ENCODE results near the gene ASB12.

Gene ASB12

DNA sequence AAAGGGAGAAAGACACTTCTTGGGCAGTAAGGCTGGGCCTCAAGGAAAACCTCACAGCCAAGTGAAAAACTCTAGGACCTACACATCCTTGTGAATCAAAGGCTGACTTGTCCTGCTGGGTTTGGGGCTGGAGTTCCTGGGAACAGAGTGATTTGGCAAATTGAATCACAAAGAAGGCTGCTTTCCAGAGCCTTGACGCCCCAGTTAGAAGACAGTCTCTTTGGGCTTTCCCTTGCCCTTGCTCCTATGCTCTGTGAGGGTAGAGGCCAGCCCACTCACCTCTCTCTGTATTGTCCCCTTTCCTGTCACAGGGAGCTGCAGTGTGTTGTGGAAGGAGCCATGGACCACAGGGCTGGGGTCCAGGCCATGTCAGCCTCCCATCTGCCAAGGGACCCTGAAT is 34.5 kb downstream of the ASB12 start:
- Mint-ChIP-seq H3K4me1 (ENCODE audit: low read depth) (peaks cover 4% of the 10 kb centered on the region), H3K36me3 (ENCODE audit: low read depth) (peaks cover 21% of the 10 kb centered on the region), H3K4me3 (no peak overlapping the region), H3K27me3 (peaks cover 7% of the 10 kb centered on the region), H3K9me3 (no peaks in the 10 kb centered on the region), H3K27ac (no peak overlapping the region)
- DNase-seq, result no peak

DNA sequence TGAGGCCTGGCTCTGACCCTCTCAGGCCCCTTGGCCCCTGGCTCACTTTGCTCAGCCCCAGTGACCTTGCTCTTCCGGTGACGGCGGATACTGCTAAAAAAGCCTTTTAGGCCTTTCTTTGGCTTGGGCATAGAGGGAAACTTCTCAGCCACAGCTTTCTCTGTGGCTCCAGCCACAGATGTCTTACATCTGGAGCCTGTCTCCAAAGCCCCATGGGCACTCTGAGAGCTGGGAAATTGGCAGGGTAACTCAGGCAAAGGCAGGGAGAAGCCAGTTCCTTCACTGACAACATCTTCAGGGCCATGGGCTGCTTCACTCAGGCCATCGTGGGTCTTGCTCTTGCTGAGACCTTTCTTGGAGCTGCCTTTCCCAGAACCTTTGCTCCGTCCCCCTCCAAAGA is 37.7 kb downstream of the ASB12 start:
- no peak overlapping the region for H3K27ac Mint-ChIP-seq
- no peak overlapping the region for H3K4me3 Mint-ChIP-seq
- H3K9me3 Mint-ChIP-seq, result no peaks in the 10 kb centered on the region
- no peaks in the 10 kb centered on the region for H3K4me1 Mint-ChIP-seq (ENCODE audit: low read depth)
- no peaks in the 10 kb centered on the region for H3K27me3 Mint-ChIP-seq
- H3K36me3 Mint-ChIP-seq (ENCODE audit: low read depth), result peaks cover 31% of the 10 kb centered on the region
- DNase-seq, result no peak

DNA sequence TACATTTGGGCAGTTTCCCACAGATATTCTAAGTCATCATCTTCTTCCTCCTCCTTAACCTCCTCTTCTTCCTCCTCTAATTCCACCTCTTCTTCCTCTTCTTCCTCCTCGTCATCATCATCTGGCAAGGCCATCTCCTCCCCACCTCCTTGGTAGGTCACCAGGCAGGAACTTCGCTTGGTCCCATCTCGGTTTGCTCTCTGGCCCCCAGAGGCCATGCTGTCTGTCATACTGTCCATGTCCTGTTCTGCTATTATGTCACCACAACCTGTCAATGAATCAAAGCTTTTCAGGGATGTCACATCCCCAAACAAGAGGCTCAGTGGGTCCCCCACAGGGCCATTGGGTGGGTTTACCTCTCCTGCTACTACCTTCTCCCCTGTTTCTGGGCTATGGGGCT is 38.4 kb downstream of the ASB12 start:
- no peak for DNase-seq
- no peak overlapping the region for H3K4me3 Mint-ChIP-seq
- no peaks in the 10 kb centered on the region for H3K27me3 Mint-ChIP-seq
- H3K4me1 Mint-ChIP-seq (ENCODE audit: low read depth), result no peaks in the 10 kb centered on the region
- no peak overlapping the region for H3K27ac Mint-ChIP-seq
- no peaks in the 10 kb centered on the region for H3K9me3 Mint-ChIP-seq
- peaks cover 31% of the 10 kb centered on the region for H3K36me3 Mint-ChIP-seq (ENCODE audit: low read depth)

DNA sequence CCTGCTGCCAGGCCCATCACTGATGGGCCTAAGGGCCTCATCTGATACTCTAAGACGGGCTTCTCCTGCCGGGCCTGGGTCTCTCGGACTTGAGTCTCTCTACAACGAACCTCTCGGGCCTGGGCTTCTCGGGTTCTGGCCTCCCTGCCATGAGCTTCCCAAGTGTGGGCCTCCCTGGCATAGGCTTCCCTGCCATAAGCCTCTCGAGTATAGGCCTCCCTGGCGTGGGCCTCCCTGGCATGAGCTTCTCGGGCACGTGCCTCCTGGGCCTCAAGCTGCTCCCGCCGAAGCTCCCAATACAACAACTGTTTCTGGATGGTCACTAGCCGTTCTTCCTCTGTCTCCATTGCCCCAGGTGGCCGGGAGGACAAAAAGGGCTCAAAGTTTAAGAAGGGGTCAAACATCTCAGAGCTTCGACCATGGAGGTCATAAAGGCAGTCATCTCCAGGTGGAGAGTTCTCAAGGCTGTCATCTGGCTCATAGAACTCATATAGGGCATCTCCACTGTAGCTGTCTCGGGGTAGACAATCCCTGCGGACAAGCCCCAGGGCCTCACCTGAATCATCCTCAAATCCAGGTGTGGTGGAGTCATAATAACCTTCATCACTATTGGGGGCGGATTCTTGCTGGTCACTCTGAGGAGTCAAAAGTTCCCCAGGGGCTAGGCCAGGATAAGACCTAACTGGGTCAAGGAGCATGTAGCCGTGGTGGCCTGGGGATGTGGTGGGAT is 39.0 kb downstream of the ASB12 start:
- Mint-ChIP-seq H3K4me3 (no peak overlapping the region), H3K27ac (no peak overlapping the region), H3K27me3 (no peaks in the 10 kb centered on the region), H3K9me3 (no peaks in the 10 kb centered on the region), H3K36me3 (ENCODE audit: low read depth) (peaks cover 31% of the 10 kb centered on the region), H3K4me1 (ENCODE audit: low read depth) (no peaks in the 10 kb centered on the region)
- no peak for DNase-seq

DNA sequence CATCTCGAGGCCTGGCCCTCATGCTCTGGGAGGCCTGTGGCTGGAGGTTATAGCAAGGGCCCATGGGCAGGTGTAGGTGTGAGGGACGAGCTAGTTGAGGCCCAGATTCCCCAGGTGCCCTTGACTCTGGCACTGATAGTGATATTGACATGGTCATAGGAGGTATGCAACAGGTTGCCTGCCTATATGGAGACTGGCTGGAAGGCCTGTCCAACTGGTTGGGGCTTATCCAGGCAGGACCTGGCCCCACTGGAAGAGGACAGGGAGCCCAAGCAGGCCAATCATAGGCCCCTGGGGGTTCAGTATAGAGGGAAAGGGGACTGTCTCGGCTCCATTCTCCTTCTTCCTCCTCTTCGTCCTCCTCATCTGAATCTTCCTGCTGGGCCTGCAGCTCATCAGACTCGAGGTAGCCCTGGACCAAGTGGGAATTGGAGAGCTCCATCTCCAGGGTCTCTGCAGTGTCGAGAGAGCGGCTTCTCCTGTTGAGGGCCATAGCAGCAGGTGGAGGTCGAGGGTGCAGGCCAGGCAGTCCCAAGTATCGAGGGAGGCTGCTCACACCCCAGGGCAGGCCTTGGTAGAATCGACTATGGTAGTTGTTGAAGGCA is 40.2 kb downstream of the ASB12 start:
- Mint-ChIP-seq H3K27ac (no peak overlapping the region), H3K27me3 (no peaks in the 10 kb centered on the region), H3K4me1 (ENCODE audit: low read depth) (no peaks in the 10 kb centered on the region), H3K36me3 (ENCODE audit: low read depth) (peaks cover 31% of the 10 kb centered on the region), H3K9me3 (no peaks in the 10 kb centered on the region), H3K4me3 (no peak overlapping the region)
- no peak for DNase-seq

DNA sequence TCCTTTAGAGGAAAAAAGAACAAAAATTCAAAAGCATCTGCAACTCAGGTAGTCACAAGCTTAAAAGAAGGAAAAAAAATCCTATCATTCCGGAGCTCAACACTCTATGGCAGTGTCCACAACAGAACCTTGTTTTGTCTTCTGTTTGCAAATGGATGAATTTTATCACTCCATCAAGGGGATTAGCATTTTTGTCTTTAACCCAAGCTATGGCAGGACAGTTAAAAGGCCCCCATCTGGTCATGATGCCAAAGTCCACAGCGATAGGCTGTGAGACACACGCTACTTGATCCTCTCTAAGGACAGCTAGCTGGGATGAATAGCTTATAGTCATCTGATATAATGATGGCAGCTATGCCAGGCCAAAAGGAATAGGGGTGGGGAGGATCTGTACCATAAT is 41.5 kb downstream of the ASB12 start:
- Mint-ChIP-seq H3K4me1 (ENCODE audit: low read depth) (no peaks in the 10 kb centered on the region), H3K27me3 (peaks cover 3% of the 10 kb centered on the region), H3K9me3 (no peaks in the 10 kb centered on the region), H3K27ac (no peak overlapping the region), H3K4me3 (no peak overlapping the region), H3K36me3 (ENCODE audit: low read depth) (peaks cover 31% of the 10 kb centered on the region)
- DNase-seq, result no peak

DNA sequence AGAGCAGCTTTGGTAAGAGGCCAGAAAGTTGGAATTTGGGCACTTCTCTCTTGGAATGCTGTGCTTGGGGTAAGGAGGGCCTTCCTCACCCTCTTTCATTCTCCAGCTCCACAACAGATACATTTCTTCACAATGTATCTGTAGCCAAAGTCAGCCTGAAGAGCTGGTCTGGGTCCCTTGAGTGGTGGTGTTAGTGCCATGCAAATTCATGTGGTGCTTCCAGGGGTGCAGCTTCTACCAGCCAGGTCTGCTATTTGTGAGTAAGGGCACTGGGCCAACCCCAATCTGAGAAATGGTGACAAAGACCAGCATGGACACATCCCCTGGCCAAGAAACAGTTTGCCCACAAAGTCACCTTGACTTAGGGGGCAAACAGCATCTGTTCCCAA is 42.7 kb downstream of the ASB12 start:
- Mint-ChIP-seq H3K27ac (no peak overlapping the region), H3K27me3 (peaks cover 3% of the 10 kb centered on the region)

DNA sequence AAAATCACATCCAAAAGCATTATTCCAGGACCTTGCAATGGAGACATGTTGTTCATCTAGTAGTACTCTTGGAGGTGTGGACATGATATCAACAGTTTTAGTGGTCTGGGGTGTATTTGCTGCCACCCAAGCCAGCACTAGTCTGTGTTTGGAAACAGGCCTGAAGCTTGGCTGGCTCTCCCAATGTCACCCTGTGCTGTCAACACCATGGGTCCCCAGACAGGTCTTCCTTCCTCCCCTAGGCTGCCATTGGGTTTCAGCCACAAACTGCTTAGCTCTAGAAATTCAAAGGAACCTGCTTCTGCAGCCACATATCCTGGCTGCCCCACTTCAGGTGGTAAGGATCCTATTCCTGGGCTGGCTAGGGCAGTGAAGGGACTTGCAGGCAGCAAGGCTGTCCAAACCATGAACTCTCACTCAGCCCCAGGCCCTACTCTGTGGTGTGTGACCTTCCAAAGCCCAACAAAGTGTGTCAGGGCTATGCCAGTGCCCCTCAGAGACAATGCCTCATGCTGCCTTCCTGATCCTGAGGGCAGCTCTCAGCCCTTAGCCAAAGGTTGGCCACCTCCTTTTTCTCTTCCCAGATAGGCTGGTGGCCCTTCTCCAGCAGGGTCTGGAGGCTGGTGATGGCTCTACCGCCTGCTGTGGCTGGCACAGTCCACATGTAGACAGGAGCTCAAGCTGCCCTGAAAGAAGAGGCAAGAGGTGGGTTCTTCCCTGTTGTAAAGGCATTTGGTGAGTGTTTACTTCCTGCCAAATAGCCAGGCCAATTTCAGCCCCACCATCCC is 43.2 kb downstream of the ASB12 start:
- Mint-ChIP-seq H3K4me1 (ENCODE audit: low read depth) (no peaks in the 10 kb centered on the region), H3K4me3 (no peak overlapping the region), H3K9me3 (no peaks in the 10 kb centered on the region), H3K36me3 (ENCODE audit: low read depth) (peaks cover 21% of the 10 kb centered on the region), H3K27ac (no peak overlapping the region), H3K27me3 (peaks cover 3% of the 10 kb centered on the region)
- DNase-seq, result no peak

More for the DNA sequence above, 42.7 kb downstream of the ASB12 start:
- peaks cover 27% of the 10 kb centered on the region for H3K36me3 Mint-ChIP-seq (ENCODE audit: low read depth)
- no peaks in the 10 kb centered on the region for H3K4me1 Mint-ChIP-seq (ENCODE audit: low read depth)
- H3K4me3 Mint-ChIP-seq, result no peak overlapping the region
- H3K9me3 Mint-ChIP-seq, result no peaks in the 10 kb centered on the region
- DNase-seq, result no peak

DNA sequence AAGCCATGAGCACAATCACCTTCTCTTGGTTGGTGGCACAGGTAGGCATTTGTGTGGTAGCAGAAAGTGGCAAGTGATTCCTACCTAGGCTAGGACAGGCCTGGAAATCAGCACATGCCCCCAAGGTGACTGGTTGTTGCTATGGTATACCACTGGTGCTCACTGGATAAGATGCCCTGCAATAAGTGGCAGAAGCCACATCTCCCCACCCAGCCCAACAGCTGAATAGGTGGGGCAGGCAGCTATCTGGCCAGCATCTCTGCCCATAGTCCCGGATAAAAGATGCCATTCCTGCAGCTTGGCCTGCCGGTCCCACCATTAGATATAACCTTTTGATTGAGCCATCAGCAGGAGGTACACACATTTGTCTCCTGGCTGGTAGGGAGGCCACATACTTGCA is 46.0 kb downstream of the ASB12 start:
- no peak for DNase-seq
- H3K9me3 Mint-ChIP-seq, result no peaks in the 10 kb centered on the region
- H3K4me1 Mint-ChIP-seq (ENCODE audit: low read depth), result no peaks in the 10 kb centered on the region
- H3K4me3 Mint-ChIP-seq, result no peak overlapping the region
- H3K27me3 Mint-ChIP-seq, result peaks cover 3% of the 10 kb centered on the region
- no peaks in the 10 kb centered on the region for H3K36me3 Mint-ChIP-seq (ENCODE audit: low read depth)
- H3K27ac Mint-ChIP-seq, result no peak overlapping the region

DNA sequence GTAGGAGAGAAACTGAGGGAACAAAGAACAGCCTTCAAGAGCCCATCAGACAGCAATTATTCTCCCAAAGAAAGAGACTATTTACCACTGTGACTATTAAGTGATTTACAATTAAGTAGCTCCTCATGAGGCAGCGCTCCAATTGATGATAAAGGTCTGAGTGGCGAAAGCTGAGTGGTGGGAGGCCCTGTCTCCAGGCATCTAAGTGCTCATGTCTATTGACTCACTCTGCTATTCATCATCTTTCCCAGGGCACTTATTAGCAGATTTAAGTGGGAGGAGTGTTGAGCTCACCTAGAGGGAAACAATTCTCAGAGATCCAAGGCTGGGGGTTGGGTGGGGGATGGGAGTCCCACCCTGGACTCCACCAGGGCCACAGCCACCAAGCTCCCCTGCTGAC is 48.2 kb downstream of the ASB12 start:
- Mint-ChIP-seq H3K36me3 (ENCODE audit: low read depth) (no peaks in the 10 kb centered on the region), H3K9me3 (no peaks in the 10 kb centered on the region), H3K27me3 (peaks cover 3% of the 10 kb centered on the region), H3K4me1 (ENCODE audit: low read depth) (no peaks in the 10 kb centered on the region), H3K4me3 (no peak overlapping the region), H3K27ac (no peak overlapping the region)
- no peak for DNase-seq

DNA sequence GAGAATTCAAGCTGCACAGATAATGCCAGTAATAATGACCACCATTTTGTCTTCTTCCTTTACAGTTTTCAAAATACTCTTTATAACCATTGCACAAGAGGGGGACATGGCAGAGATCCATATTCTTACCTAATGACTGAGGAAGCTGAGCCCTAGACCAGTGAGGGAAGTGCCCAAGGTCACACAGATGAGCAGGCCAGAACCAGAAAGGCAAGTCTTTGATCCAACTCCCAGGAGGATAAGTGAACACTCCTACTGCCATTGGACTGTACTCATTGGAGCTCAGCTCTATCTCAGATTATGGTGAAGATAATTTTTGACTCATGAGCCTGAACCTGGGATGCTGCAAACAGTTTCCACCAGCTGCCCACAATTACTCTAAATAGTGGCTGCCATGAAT is 53.5 kb downstream of the ASB12 start:
- Mint-ChIP-seq H3K4me3 (no peak overlapping the region), H3K27me3 (peaks cover 6% of the 10 kb centered on the region), H3K36me3 (ENCODE audit: low read depth) (no peaks in the 10 kb centered on the region), H3K27ac (no peak overlapping the region), H3K9me3 (no peaks in the 10 kb centered on the region), H3K4me1 (ENCODE audit: low read depth) (no peaks in the 10 kb centered on the region)
- no peak for DNase-seq

Measured in activated T-cell treated with anti-CD3 and anti-CD28 coated beads, Interleukin-2, amount 50 U/mL, for 24 hours (primary cell).